Kidney epithelial cell (primary cell): ENCODE data around the gene CRIP2. TPM values are rescaled to one million over a fixed set of nuclear protein-coding genes. Genes with fewer than 3 reads are reported as not detected.

Source experiments
- DNase-seq: peaks from one replicate; pipeline ENCODE4 v3.0.0-alpha.2; 2010; ENCODE audit warnings: low read depth
- H3K27me3 ChIP-seq: 2 replicates; pipeline ENCODE4 v1.6.0; 2011; ENCODE audit warnings: low read length; ENCODE audit not compliant: control insufficient read depth, insufficient read depth
- H3K36me3 ChIP-seq: 2 replicates; pipeline ENCODE4 v1.5.1; 2011; ENCODE audit warnings: low read length; ENCODE audit not compliant: control insufficient read depth, insufficient read depth
- H3K4me3 ChIP-seq: 2 replicates; pipeline ENCODE4 v1.5.1; 2011; ENCODE audit warnings: low read depth, mild to moderate bottlenecking, control low read depth, low read length
- total RNA-seq: library from RNA; depleted of rRNA; stranded (reverse); fragments of >200 nt; gene quantifications from 2 replicates; pipeline ENCODE4 v1.2.3, GENCODE V29; 2015
- TF ChIP-seq, protein P1 (sequence below): IDR thresholded peaks from 2 replicates; pipeline ENCODE4 v1.5.1; 2011; ENCODE audit warnings: mild to moderate bottlenecking, moderate library complexity, low read length, control low read depth, inconsistent platforms; ENCODE audit not compliant: insufficient read depth, poor library complexity, severe bottlenecking

The CRIP2 gene
- total RNA-seq, 1 donor from 2014 or later, result 101 TPM

GRCh38 chr14:105460616-105461015 is 14.0 kb upstream of the CRIP2 start:
- H3K4me3 ChIP-seq, result no peak overlapping the region
- H3K36me3 ChIP-seq, result no peaks in the 10 kb centered on the region
- DNase-seq, result no peak
- TF ChIP-seq, protein P1, sequence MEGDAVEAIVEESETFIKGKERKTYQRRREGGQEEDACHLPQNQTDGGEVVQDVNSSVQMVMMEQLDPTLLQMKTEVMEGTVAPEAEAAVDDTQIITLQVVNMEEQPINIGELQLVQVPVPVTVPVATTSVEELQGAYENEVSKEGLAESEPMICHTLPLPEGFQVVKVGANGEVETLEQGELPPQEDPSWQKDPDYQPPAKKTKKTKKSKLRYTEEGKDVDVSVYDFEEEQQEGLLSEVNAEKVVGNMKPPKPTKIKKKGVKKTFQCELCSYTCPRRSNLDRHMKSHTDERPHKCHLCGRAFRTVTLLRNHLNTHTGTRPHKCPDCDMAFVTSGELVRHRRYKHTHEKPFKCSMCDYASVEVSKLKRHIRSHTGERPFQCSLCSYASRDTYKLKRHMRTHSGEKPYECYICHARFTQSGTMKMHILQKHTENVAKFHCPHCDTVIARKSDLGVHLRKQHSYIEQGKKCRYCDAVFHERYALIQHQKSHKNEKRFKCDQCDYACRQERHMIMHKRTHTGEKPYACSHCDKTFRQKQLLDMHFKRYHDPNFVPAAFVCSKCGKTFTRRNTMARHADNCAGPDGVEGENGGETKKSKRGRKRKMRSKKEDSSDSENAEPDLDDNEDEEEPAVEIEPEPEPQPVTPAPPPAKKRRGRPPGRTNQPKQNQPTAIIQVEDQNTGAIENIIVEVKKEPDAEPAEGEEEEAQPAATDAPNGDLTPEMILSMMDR, result no peak
- no peaks in the 10 kb centered on the region for H3K27me3 ChIP-seq

GRCh38 chr14:105461903-105462302 is 12.7 kb upstream of the CRIP2 start:
- Histone ChIP-seq H3K27me3 (no peaks in the 10 kb centered on the region), H3K36me3 (no peaks in the 10 kb centered on the region), H3K4me3 (no peak overlapping the region)
- DNase-seq, result no peak
- TF ChIP-seq, protein P1, result no peak

GRCh38 chr14:105464501-105464900 is 10.1 kb upstream of the CRIP2 start:
- H3K27me3 ChIP-seq, result no peaks in the 10 kb centered on the region
- TF ChIP-seq, protein P1, result no peak
- H3K4me3 ChIP-seq, result no peak overlapping the region
- no peaks in the 10 kb centered on the region for H3K36me3 ChIP-seq
- no peak for DNase-seq

- TF ChIP-seq, protein P1, result no peak
- Histone ChIP-seq H3K4me3 (no peak overlapping the region), H3K36me3 (no peaks in the 10 kb centered on the region), H3K27me3 (no peaks in the 10 kb centered on the region)
- DNase-seq, result no peak
These were observed 9.2 kb upstream of the CRIP2 start for GRCh38 chr14:105465209-105466031.

GRCh38 chr14:105466531-105467248 is 7.9 kb upstream of the CRIP2 start:
- TF ChIP-seq, protein P1, result no peak
- no peaks in the 10 kb centered on the region for H3K27me3 ChIP-seq
- no peak for DNase-seq
- no peaks in the 10 kb centered on the region for H3K36me3 ChIP-seq
- H3K4me3 ChIP-seq, result no peak overlapping the region
